PFSK-1 (cell line): ENCODE results near the gene HERC3.

ENCODE experiments used
- POLR2AphosphoS5 ChIP-seq: IDR thresholded peaks from 2 replicates; pipeline ENCODE4 v1.6.1; 2012; ENCODE audit warnings: low read depth, mild to moderate bottlenecking, control low read depth, low read length, moderate library complexity
- TAF1 ChIP-seq: IDR thresholded peaks from 2 replicates; pipeline ENCODE4 v1.6.1; 2012; ENCODE audit warnings: low read length, control low read depth, borderline replicate concordance; ENCODE audit not compliant: insufficient read depth
- TF ChIP-seq, protein P1 (sequence below), 2 experiments: IDR thresholded peaks; 2 replicates each; pipeline versions ENCODE4 v1.6.1 to v1.8.0; 2011 to 2012; ENCODE audit warnings: low read depth in 2 of 2, low read length in 2 of 2, control low read depth in 1 of 2, inconsistent platforms in 1 of 2, mild to moderate bottlenecking in 1 of 2, moderate library complexity in 1 of 2; ENCODE audit not compliant: insufficient read depth in 1 of 2

DNA sequence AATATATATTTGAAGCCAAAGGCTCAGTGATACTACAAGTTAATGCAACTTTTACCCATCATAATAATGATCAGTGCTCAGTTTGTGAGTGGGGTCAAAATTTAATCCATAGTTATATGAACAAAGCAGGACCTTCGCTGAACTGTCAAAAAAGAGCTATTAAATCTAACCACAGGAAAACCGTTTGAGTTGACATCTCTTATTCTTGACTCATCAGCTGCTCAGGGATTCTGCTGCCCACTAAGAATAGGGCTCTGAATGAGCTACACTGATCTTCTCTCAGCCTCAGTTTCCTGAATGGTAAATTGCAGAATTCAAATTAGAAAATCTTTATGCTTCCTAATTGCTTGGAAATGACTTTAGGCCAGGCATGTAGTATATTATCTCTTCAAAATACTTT lies 150.3 kb downstream of the HERC3 start:
- no peak for TF ChIP-seq POLR2AphosphoS5
- TF ChIP-seq, protein P1, sequence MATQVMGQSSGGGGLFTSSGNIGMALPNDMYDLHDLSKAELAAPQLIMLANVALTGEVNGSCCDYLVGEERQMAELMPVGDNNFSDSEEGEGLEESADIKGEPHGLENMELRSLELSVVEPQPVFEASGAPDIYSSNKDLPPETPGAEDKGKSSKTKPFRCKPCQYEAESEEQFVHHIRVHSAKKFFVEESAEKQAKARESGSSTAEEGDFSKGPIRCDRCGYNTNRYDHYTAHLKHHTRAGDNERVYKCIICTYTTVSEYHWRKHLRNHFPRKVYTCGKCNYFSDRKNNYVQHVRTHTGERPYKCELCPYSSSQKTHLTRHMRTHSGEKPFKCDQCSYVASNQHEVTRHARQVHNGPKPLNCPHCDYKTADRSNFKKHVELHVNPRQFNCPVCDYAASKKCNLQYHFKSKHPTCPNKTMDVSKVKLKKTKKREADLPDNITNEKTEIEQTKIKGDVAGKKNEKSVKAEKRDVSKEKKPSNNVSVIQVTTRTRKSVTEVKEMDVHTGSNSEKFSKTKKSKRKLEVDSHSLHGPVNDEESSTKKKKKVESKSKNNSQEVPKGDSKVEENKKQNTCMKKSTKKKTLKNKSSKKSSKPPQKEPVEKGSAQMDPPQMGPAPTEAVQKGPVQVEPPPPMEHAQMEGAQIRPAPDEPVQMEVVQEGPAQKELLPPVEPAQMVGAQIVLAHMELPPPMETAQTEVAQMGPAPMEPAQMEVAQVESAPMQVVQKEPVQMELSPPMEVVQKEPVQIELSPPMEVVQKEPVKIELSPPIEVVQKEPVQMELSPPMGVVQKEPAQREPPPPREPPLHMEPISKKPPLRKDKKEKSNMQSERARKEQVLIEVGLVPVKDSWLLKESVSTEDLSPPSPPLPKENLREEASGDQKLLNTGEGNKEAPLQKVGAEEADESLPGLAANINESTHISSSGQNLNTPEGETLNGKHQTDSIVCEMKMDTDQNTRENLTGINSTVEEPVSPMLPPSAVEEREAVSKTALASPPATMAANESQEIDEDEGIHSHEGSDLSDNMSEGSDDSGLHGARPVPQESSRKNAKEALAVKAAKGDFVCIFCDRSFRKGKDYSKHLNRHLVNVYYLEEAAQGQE (IDR thresholded peaks at IDR 0.05; ENCODE audit: insufficient read depth in 1 of 2, low read depth in 2 of 2, low read length in 2 of 2) = no peak
- TF ChIP-seq TAF1 = no peak
